Adrenal gland (tissue), 12 donors: Measurements from ENCODE around the gene VSTM1. TPM values are rescaled to one million over a fixed set of nuclear protein-coding genes. Genes with fewer than 3 reads are reported as not detected.

Experiments
- DNase-seq, 7 donors: peaks; one replicate each; pipeline ENCODE4 v3.0.0-alpha.2; 2019 to 2020
- H3K27ac ChIP-seq, 5 donors: fragments of 200-600 bp; sonication (generic) in 4 of 5; 1 replicate in 3 of 5; 2 replicates in 2 of 5; pipeline versions ENCODE4 v1.5.1 to v1.8.0; 2016 to 2020; ENCODE audit warnings: mild to moderate bottlenecking in 1 of 5
- H3K27me3 ChIP-seq: fragments of 200-600 bp; 2 replicates; pipeline ENCODE4 v1.8.0; 2021
- H3K36me3 ChIP-seq, 2 donors: fragments of 200-600 bp; replicated peaks in 1 of 2; 1 replicate in 1 of 2; 2 replicates in 1 of 2; pipeline versions ENCODE4 v1.5.1 to v1.8.0; 2018 to 2022
- H3K4me1 ChIP-seq, 2 donors: fragments of 200-600 bp; replicated peaks in 1 of 2; 1 replicate in 1 of 2; 2 replicates in 1 of 2; pipeline versions ENCODE4 v1.5.1 to v1.8.0; 2018 to 2021
- H3K4me3 ChIP-seq, 4 donors: fragments of 200-600 bp; sonication (generic) in 3 of 4; one replicate each; pipeline ENCODE4 v1.5.1; 2016 to 2018
- H3K9me3 ChIP-seq, 3 donors: fragments of 200-600 bp; sonication (generic) in 1 of 3; replicated peaks in 1 of 3; 1 replicate in 2 of 3; 2 replicates in 1 of 3; pipeline versions ENCODE4 v1.5.1 to v1.8.0; 2016 to 2021
- CTCF ChIP-seq, 6 experiments: fragments of 450-650 bp in 4 of 6; fragments of 200-600 bp in 2 of 6; sonication (generic) in 1 of 6; IDR thresholded peaks; 1 replicate in 5 of 6; 2 replicates in 1 of 6; pipeline versions ENCODE4 v1.5.1 to v1.8.0; 2016 to 2021; ENCODE audit warnings: antibody characterized with exemption in 6 of 6, mild to moderate bottlenecking in 2 of 6, moderate library complexity in 1 of 6
- POLR2A ChIP-seq, 2 donors: fragments of 450-650 bp; IDR thresholded peaks; one replicate each; pipeline ENCODE4 v1.6.1; 2017; ENCODE audit warnings: antibody characterized with exemption in 2 of 2, mild to moderate bottlenecking in 2 of 2, moderate library complexity in 1 of 2
- WGBS, 4 donors: extraction: QIAGEN DNeasy Blood & Tissue Kit in 2 of 4; methylation state at CpG; one replicate each; pipeline versions ENCODE4 v1.1.5 to v1.1.7; 2013 to 2017; 5-methylcytosine and 5-hydroxymethylcytosine counted together
- intact Hi-C, 2 donors: fragments of 100-400 bp; cut with DNase I; formaldehyde crosslinking; loops; one replicate each; pipeline versions ENCODE4 v1.14.1 to v1.15.0; 2022 to 2023
- polyA plus RNA-seq, 3 donors: library from polyadenylated mRNA; stranded (reverse); fragments of 200-250 nt in 2 of 3; fragments of 350-450 nt in 1 of 3; fragmentation: Illumina TruSeq in 1 of 3; extraction: RNeasy Lipid Tissue Mini Kit (QIAGEN cat#74804) in 1 of 3; gene quantifications; one replicate each; pipeline ENCODE4 v1.2.3, GENCODE V29; 2013 to 2014
- total RNA-seq, 9 donors: library from RNA; depleted of rRNA in 4 of 9; stranded (reverse); fragments of >200 nt in 4 of 9; fragments of 120-200 nt in 1 of 9; fragmentation: NEBNext Ultra II Directional in 1 of 9; extraction: Animal tissue kit (Norgen Biotek cat#: 25700) in 1 of 9; gene quantifications; one replicate each; pipeline versions ENCODE4 v1.1.0 to v1.2.4, GENCODE V29; 2013 to 2023
- donor health status: healthy with polysubstance abuse.
- donor health status: Bipolar disorder and iron deficiency.
- donor health status: DM: yes; HTN: yes; CAD: no.
- donor health status: DM: no; HTN: no; CAD: no.
- donor health status: DM: no; HTN: no; CAD: no.
- donor health status: DM: yes; HTN: yes; CAD: no.

The VSTM1 gene
- total and polyA plus RNA-seq, 12 donors: 0.83 TPM; not detected in 11

GRCh38 chr19:54023191-54023590 is 40.5 kb downstream of the VSTM1 start:
- Histone ChIP-seq H3K27me3 (no peaks in the 10 kb centered on the region), H3K27ac (no peak overlapping the region), H3K4me1 (no peaks in the 10 kb centered on the region), H3K9me3 (no peaks in the 10 kb centered on the region), H3K36me3 (no peaks in the 10 kb centered on the region), H3K4me3 (no peak overlapping the region)
- no peak for DNase-seq
- TF ChIP-seq CTCF (IDR thresholded peaks at IDR 0.05): no peak
- TF ChIP-seq POLR2A (IDR thresholded peaks at IDR 0.05): no peak
- intact Hi-C loops: loop anchor here (5.0 to 10.0 kb wide), 3 partner anchors 116 to 231 kb away; partner anchors contain the start of gene CACNG7 (in 1 of the 2)
- WGBS, 4 donors: 23 to 43% (median 38%) methylated on average over 3 of the region's 3 CpGs

- intact Hi-C loops: loop anchor here (5.0 to 10.0 kb wide), 3 partner anchors 115 to 230 kb away; partner anchors contain the start of gene CACNG7 (in 1 of the 2)
- no peak for DNase-seq
- H3K4me1 ChIP-seq: no peaks in the 10 kb centered on the region
- no peaks in the 10 kb centered on the region for H3K9me3 ChIP-seq
- H3K27ac ChIP-seq: no peak overlapping the region
- H3K4me3 ChIP-seq: no peak overlapping the region
- 82 to 91% (median 84%) methylated on average over 13 of the region's 13 CpGs for WGBS, 4 donors
- no peaks in the 10 kb centered on the region for H3K27me3 ChIP-seq
- TF ChIP-seq POLR2A (IDR thresholded peaks at IDR 0.05): no peak
- TF ChIP-seq CTCF (IDR thresholded peaks at IDR 0.05): no peak
- no peaks in the 10 kb centered on the region for H3K36me3 ChIP-seq
Observed at GRCh38 chr19:54021932-54022331, 41.8 kb downstream of the VSTM1 start.

DNA sequence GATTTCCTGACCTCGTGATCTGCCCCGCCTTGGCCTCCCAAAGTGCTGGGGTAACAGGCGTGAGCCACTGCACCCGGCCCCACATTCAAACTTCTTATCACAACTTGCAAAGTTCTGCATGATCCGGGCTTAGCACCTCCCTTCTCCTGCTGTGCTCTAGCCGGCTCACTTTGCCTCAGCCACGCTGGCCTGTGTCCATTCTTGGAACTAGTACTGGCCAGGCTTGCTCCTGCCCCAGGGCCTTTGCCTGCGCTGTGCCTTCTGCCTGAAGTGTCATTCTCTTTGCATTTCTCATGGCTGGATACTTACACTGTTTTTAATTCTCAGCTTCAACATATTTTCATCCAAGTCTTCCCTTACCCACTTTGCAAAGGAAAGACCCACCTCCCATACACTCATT is 42.3 kb downstream of the VSTM1 start:
- DNase-seq: no peak
- Histone ChIP-seq H3K27ac (no peak overlapping the region), H3K27me3 (no peaks in the 10 kb centered on the region), H3K36me3 (no peaks in the 10 kb centered on the region), H3K4me1 (no peaks in the 10 kb centered on the region), H3K4me3 (no peak overlapping the region), H3K9me3 (no peaks in the 10 kb centered on the region)
- TF ChIP-seq CTCF (IDR thresholded peaks at IDR 0.05) (no peak), POLR2A (IDR thresholded peaks at IDR 0.05) (no peak)
- 82 to 91% (median 85%) methylated on average over 7 to 8 of the region's 8 CpGs for WGBS, 4 donors
- intact Hi-C loops: loop anchor here (5.0 to 10.0 kb wide), 3 partner anchors 114 to 229 kb away; partner anchors contain the start of gene CACNG7 (in 1 of the 2)

DNA sequence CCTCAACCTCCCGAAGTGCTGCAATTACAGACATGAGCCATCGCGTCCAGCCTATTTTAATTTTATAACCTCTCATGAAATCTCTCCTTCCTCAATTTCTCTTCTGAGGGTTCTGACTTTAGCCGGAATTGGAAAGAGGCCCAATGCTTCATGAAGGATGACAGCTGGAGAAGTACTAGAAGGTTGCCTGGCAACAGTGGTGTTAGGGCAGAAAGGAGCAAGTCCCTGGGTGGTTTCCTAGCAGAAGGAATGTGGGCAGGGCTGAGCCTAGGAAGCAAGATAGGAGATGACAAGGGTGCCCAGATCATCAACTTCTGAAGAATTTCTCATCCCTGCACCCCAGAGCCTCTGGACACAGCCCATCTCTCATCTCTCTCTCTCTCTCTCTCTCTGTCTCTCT is 46.4 kb downstream of the VSTM1 start:
- no peaks in the 10 kb centered on the region for H3K36me3 ChIP-seq
- 65 to 83% (median 76%) methylated on average over 4 of the region's 4 CpGs for WGBS, 4 donors
- intact Hi-C loops: no loop called here
- no peaks in the 10 kb centered on the region for H3K4me1 ChIP-seq
- H3K4me3 ChIP-seq: no peak overlapping the region
- no peaks in the 10 kb centered on the region for H3K27me3 ChIP-seq
- H3K27ac ChIP-seq: no peak overlapping the region
- H3K9me3 ChIP-seq: no peaks in the 10 kb centered on the region
- TF ChIP-seq CTCF (IDR thresholded peaks at IDR 0.05) (no peak), POLR2A (IDR thresholded peaks at IDR 0.05) (no peak)
- no peak for DNase-seq
